OCI-LY1 (cell line): ENCODE measurements around the gene CORO2B.

Experiments used
- CTCF ChIP-seq: fragments of 200-600 bp; sonication (generic), shearing (Covaris generic); IDR thresholded peaks from 2 replicates; pipeline ENCODE4 v1.5.1; 2017; ENCODE audit warnings: mild to moderate bottlenecking, antibody characterized with exemption, low read length, moderate library complexity, mixed read lengths
- EZH2 ChIP-seq: fragments of 200-600 bp; sonication (generic), shearing (Covaris generic); IDR thresholded peaks from 2 replicates; pipeline ENCODE4 v1.8.0; 2017; ENCODE audit warnings: borderline replicate concordance, mixed run types, mild to moderate bottlenecking, antibody characterized with exemption, low read length, moderate library complexity, mixed read lengths

DNA sequence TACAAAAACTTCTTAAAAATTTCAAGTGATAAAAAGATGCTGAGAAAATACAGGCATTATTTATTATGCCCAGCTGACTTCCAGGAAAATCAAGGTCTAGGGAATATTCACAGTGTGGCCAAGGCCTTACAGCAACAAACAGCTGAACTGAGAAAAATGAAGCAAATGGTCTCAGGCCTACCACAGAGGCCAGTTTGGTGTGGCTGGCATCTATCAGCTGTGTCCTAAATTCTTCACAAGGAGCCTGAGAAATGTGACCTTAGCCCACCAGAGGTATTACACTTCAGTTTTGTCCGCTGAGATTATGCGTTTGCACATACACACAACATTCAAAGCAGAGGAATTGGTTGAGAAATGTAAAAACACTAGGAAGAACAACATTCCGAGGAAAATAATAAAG, 164.5 kb downstream of the CORO2B start:
- TF ChIP-seq CTCF (no peak), EZH2 (no peak)
